Measurements from ENCODE around the gene SLC1A1.

Gene SLC1A1

GRCh38 chr9:4549751-4550295, 59.6 kb downstream of the SLC1A1 start:
- no peak for DNase-seq (ENCODE audit: extremely low read depth, low read depth)
- no peak for TF ChIP-seq CTCF (IDR thresholded peaks at IDR 0.05; ENCODE audit: low read depth, low read length, missing control alignments)
- no peak overlapping the region for H3K4me3 ChIP-seq (replicated peaks; ENCODE audit: low read depth, low read length)

GRCh38 chr9:4550777-4551484, 60.7 kb downstream of the SLC1A1 start:
- DNase-seq (ENCODE audit: extremely low read depth, low read depth), result no peak
- no peak for TF ChIP-seq CTCF (IDR thresholded peaks at IDR 0.05; ENCODE audit: low read depth, low read length, missing control alignments)
- no peak overlapping the region for H3K4me3 ChIP-seq (replicated peaks; ENCODE audit: low read depth, low read length)

- no peak for DNase-seq (ENCODE audit: extremely low read depth, low read depth)
- no peak for TF ChIP-seq CTCF (IDR thresholded peaks at IDR 0.05; ENCODE audit: low read depth, low read length, missing control alignments)
- H3K4me3 ChIP-seq (replicated peaks; ENCODE audit: low read depth, low read length), result no peak overlapping the region
Observed at GRCh38 chr9:4553951-4554381, 63.7 kb downstream of the SLC1A1 start.

- no peak for TF ChIP-seq CTCF (IDR thresholded peaks at IDR 0.05; ENCODE audit: low read depth, low read length, missing control alignments)
- DNase-seq (ENCODE audit: extremely low read depth, low read depth), result no peak
- H3K4me3 ChIP-seq (replicated peaks; ENCODE audit: low read depth, low read length), result no peak overlapping the region
Observed at GRCh38 chr9:4555236-4555635, 65.0 kb downstream of the SLC1A1 start.

GRCh38 chr9:4558371-4558998, 68.2 kb downstream of the SLC1A1 start:
- no peak overlapping the region for H3K4me3 ChIP-seq (replicated peaks; ENCODE audit: low read depth, low read length)
- no peak for DNase-seq (ENCODE audit: extremely low read depth, low read depth)
- no peak for TF ChIP-seq CTCF (IDR thresholded peaks at IDR 0.05; ENCODE audit: low read depth, low read length, missing control alignments)

- TF ChIP-seq CTCF (IDR thresholded peaks at IDR 0.05; ENCODE audit: low read depth, low read length, missing control alignments), result no peak
- no peak for DNase-seq (ENCODE audit: extremely low read depth, low read depth)
- H3K4me3 ChIP-seq (replicated peaks; ENCODE audit: low read depth, low read length), result no peak overlapping the region
Observed at GRCh38 chr9:4559261-4560182, 69.3 kb downstream of the SLC1A1 start.

Measured in HFF-Myc (cell line).